GM21381 (cell line): ENCODE results near the gene VTN.

Experiments
- ATAC-seq: cut with Tn5 transposase; IDR thresholded peaks from one replicate; pipeline ENCODE4 v1.9.1; 2021; ENCODE audit warnings: mild to moderate bottlenecking, moderate library complexity; ENCODE audit not compliant: unreplicated experiment

Gene VTN

GRCh38 chr17:28324267-28324745 is 45.8 kb downstream of the VTN start:
- no peak for ATAC-seq

DNA sequence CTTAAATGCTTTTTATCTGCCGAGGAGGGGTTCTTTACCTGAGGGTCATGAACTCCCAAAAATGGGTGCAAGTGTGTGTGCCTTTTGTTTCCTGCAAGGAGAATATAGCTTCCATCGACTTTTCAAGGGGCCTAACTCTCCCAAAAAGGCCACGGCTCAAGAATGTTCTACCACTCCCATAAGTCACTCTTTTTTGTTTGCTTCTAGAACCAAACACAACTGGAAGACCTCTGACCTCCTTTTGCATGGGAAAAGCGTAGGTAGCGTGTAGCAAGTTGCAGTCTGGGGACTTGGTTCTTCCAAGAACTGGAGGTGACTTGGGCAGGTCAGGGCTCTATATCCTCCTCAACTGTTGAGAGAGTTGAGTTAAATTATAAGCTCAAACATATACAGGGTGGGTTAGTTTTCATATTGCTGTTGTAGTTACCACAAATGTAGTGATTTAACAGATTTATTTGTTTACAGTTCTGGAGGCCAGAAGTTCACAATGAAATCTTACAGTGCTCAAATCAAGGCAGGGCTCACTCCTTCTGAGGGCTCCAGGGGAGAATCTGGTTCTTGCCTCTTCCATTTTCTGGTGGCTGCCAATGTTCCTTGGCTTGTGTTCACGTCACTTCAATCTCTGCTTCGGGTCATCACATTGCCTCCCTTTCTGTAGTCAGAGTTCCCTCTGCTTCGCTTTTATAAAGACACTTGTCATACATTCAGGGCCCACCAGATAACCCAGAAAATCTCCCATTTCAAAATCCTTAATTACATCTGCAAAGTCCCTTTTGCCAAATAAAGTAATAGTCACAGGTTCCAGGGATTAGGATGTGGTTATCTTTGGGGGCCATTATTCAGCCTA is 49.7 kb downstream of the VTN start:
- no peak for ATAC-seq

- no peak for ATAC-seq
Observed at GRCh38 chr17:28319598-28319935, 50.5 kb downstream of the VTN start.

DNA sequence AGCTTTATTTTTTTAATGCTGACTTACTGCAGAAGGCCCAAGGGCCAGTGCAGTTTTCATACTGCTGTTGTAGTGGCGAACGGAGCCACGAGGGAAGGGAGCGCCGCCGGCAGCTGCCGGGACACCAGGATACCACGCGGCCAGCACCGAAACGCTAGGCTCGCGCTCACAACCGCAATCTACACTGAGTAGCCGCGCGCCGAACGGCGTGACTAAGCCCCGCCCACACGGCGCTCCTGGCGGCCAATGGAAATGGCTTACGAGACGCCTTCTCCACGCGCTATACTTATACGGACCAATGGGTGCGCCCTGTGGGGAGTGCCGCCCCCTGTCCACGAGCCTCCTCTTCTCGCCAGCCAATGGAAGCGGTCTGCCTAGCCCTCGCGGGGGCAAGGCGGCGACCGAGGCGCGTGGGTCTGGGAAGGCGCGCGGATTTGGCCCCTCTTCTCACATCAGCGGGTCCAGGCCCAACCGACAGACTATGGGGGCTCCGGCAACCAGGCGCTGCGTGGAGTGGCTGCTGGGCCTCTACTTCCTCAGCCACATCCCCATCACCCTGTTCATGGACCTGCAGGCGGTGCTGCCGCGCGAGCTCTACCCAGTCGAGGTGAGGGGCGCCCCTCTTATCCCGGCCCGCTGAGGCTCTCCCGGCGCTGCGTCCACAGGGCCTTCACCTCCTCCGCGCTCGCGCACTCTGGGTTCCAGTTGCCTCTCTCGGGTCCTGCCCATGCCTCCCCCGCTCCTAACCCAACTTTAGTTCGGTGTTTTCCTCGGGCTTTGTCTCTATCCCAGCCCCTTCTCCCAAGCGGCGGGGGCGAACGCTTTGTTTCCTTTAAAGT is 51.1 kb downstream of the VTN start, which contains the start of gene TMEM97:
Gene TMEM97 (plus strand): TSS at position 442 of the 839 bp plus-strand sequence. CDS start 40 bp downstream, at position 482.
- peak; percentile 94 for ATAC-seq

DNA sequence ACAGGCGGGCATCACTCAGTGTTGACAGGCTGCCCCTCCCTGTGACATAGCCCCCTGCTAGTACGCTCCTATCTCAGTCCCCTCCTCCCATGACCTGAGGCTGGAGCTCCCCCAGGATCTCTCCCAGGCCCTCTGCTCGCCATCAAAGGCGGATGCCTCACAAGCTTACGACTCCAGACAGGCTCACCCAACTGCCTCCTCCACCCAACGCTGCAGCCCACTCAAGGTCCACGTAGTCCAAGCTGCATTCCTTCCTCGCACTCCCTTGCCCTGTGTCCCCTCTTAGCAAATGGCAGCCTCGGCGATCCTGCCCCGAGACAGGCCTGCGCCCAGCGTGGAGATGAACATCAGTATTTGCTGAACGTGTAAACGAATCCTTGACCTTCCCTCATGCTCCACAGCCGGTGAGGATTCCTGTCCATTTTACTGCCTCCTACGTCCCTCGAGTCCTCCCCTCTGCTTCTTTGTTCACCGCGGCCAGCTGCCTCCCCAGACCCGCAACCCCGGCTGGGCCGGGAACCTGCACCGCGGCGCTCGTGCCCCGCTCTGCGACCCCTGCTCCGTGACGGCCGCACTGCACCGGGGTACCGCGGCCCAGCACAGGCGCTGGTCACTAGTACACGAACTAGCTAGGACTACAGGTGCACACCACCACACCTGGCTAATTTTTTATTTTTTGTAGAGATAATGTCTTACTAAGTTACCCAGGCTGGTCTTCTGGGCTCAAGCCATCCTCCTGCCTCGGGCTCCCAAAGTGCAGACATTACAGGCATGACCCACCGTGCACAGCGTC is 51.9 kb downstream of the VTN start:
- peak; percentile 11 for ATAC-seq
